HG02973 (cell line): Measurements from ENCODE around the gene ARHGAP29.
"Not testable (repeated sequence)": the region's sequence is repeated elsewhere in the genome, so short reads cannot be mapped to it uniquely, and the experiment has no call there.

Experiments
- ATAC-seq: cut with Tn5 transposase; IDR thresholded peaks from one replicate; pipeline ENCODE4 v1.9.1; 2021; ENCODE audit warnings: moderate library complexity; ENCODE audit not compliant: unreplicated experiment

The ARHGAP29 gene

DNA sequence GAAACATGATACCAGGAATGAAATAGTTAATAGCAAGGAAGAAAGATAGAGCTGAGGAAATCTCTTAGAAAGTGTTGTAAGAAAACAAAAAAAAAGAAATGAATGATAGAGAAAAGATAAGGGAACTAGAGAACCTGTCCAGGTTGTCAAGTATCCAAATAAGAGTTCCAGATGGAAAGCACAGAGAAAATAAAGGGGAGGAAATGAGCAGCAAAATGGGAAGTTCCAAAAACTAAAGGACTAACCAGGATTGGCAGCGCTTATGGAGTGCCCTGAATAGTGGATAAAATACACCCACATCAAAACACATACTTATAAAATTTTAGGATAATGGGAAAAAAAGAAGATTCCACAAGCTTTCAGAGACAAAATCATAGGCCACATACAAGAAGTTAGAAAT lies 55.2 kb downstream of the ARHGAP29 start:
- ATAC-seq, result no peak

DNA sequence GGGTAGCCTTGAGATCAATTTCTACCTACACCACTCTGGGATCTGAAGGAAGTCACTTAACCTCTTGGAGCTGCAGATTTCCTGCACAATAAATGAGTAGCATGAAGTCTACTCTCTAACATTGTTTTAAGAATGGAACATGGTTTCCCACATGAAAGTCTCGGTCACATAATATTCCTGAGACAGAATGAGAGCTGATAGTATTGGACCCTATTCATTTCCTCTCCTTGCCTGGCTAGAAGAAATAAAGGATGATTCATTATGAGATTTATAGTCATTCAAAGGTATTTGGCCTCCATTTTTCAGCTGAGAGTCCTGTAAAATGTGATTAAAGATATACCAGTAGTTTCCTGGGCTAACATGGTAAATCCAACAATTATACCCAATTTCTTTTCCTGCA lies 56.7 kb downstream of the ARHGAP29 start:
- no peak for ATAC-seq

DNA sequence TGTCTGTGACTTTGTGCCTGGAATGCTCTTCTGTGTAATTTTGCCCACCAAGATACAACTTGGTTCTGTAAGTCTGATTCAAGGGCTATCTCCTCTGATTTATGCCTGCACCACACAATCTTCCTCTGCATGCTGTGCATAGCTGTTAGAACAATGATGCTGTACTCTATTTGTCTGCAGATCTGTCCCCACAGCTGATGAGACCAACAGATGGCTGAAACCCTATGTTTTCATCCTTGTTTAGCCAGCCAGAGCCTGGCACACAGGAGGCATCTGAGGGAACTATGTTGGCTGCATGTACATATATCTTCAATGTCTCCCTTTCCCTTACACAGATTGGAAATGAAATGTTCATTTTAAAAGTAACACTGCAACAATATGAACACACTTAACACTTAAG lies 58.5 kb downstream of the ARHGAP29 start:
- no peak for ATAC-seq

DNA sequence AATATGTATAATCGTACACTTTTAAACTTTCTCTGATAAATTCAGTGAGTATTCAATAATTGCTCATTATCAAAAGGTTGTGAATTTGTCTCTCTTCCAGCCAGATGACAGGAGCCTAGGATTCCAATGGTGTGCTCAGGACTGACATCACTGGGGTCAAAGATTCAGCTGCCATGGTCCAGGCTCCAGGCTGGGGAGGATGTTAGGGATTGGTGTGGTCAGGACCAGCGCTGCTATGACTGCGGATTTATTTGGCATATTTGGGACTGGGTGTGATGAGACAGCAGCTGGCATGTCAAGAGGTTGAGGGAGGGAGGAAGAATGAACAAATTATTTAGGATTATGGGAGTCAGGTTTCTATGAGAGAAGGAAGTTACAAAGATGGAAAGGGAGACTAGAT lies 68.3 kb downstream of the ARHGAP29 start:
- ATAC-seq, result no peak

DNA sequence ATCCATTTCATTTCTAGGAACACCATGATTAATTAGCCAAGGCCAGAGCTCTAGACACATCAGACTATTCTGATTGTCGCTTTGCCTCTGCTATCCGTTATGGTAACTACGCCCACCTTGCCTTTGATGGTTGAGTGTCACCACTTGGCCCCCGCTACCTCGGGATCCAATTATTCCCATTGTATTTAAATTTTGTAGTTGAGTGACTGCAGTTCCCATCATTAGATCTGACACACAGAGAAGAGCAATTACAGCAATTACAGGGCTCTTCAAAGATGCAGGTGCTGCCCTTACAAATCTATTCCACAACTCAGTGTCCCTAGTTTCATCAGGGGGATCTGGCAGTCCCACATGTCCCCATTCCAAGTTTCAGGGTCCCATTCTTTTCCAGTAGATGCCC lies 71.5 kb downstream of the ARHGAP29 start:
- no peak for ATAC-seq

DNA sequence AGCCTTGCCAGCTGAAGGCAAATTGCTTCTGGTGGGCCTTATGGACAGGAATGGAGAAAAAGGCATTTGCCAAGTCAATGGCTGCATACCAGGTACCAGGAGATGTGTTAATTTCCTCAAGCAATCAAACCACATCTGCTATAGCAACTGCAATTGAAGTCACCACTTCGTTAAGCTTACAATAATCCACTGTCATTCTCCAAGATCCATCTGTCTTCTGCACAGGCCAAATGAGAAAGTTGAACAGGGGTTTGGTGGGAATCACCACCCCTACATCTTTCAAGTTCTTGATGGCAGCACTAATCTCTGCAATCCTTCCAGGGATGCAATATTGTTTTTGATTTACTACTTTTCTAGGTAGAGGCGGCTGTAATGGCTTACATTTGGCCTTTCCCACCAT lies 72.5 kb downstream of the ARHGAP29 start:
- not testable (repeated sequence) for ATAC-seq

DNA sequence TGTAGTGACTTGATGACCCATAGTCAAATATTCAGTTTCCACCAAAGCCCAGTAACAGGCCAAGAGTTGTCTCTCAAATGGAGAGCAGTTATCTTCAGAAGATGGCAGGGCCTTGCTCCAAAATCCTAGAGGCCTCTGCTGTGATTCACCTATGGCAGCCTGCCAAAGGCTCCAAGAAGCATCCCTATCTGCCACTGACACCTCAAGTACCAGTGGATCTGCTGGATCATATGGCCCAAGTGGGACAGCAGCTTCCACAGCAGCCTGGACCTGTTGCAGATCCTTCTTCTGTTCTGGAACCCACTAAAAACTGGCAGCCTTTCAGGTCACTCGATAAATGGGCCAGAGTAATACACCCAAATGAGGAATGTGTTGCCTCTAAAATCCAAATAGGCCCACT lies 73.3 kb downstream of the ARHGAP29 start:
- not testable (repeated sequence) for ATAC-seq

DNA sequence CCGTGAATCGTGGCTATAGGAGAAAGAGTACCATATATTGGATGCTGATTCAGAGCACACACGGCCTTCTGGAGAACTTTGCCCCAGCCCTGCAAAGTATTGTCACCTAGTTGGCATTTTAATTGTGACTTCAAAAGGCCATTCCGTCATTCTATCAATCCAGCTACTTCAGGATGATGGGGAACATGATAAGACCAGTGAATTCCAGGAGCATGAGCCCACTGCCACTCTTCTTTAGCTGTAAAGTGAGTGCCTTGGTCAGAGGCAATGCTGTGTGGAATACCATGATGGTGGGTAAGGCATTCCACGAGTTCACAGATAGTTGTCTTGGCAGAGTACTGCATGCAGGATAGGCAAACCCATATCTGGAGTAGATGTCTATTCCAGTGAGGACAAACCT lies 74.1 kb downstream of the ARHGAP29 start:
- ATAC-seq, result not testable (repeated sequence)

DNA sequence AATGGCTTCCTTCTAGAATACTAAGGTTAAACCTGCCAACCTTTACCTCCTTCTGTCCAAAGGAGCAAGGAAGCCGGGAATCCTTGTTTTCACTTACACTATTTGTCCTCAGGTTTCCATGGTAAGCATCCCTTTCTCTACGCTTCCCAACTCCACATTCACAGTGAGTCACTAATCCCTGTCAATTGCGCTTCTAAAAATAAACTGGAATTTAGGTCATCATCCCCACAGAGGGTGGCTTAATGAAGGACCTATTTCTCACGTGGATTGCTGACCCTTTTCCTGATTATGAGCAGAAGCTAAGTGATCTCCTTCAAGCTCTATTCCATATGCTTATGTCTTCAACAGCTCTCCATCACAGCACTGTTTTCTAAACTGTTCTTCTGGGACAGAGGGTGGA lies 76.6 kb downstream of the ARHGAP29 start:
- no peak for ATAC-seq

DNA sequence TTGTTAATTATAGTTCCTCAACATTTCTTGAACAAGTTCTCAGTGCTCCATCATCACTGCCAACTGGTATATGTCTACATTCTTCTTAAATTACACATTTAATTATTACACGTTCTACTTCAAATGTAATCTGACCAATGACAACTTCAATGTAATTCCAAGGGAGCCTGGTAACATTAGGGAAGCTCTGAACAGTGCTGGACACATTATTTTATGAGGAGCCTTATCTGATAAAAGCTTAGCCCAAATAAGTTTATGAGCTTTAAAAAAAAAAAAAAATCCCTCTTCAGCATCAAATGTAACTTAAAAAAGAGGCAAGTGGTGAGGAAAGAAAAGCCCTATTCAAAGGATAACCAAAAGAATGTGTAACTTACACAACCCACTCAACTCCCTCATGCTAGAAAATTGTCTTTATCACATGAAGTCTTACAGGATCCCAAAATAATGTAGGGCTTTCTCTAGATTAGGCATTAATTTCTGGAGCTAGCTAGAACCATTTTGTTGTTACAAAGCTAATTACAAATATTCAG lies 81.2 kb downstream of the ARHGAP29 start:
- ATAC-seq, result no peak

DNA sequence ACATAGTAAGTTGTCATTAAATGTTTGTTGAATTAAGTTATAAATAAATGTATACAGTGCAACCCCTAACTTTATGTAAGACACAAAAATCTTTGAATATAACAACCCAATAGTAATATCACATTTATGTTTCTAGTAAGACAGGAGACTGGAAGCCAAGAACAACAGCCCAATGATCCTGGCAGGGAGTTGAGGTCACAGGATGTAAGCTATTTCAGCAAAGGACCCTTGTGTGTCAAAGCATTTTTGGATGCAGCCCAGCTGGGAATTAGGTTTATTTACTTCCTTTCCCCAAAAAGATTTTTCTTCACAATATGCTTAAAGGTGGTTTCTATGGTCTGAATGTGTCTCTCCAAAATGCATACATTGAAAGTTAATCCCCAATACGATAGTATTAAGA lies 82.4 kb downstream of the ARHGAP29 start:
- ATAC-seq, result no peak

DNA sequence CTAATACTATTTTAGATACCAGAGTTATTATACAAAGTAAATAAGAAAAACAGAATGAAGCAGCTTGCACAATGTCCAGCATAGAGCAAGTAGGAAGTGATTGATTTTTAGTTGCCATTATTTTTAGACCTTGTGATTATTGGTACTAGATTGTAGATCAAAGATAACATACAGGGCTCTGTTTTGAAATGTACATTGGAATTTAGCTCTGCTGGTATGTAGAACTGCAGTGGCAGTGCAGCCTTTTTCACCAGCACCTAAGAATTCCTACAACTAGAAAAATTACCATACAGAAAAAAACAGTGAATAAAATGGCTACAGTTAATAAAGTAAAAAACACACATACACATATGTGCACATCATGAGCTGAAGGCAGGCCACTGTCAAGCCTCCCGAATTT lies 84.3 kb downstream of the ARHGAP29 start:
- no peak for ATAC-seq

DNA sequence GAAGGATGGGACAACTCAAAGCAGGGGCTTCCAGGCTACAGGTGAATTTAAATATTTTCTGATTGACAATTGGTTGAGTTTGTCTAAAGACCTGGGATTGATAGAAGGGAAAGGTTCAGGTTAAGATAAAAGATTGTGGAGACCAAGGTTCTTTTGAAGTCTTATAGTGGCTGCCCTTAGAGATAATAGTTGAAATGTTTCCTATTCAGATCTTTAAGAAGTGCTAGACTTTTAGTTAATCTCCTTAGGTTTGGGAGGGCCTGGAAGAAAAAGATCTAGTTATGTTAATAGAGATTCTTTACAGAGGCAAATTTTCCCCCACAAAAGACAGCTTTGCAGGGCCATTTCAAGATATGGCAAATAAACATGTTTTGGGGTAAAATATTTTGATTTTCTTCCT lies 88.2 kb downstream of the ARHGAP29 start:
- ATAC-seq, result not testable (repeated sequence)

DNA sequence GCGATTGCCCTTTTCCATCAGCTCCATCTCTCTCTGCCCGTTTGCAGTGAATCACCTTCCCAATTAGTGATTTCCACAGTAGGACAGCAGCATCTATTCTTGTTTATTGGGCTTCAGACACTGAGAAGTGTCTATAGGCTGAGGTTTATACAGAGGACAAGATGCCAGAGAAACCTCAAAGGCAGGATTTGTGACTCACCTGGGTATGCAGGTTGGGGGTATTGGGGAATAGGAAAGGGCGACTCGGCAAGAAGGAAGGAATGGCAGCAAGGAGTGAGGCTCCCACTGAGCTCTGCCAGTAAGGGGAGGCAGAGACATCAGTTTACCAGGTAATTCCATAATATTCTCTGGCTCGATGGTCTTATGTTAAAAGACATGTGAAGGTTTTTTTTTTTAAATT lies 91.1 kb downstream of the ARHGAP29 start:
- ATAC-seq, result no peak

DNA sequence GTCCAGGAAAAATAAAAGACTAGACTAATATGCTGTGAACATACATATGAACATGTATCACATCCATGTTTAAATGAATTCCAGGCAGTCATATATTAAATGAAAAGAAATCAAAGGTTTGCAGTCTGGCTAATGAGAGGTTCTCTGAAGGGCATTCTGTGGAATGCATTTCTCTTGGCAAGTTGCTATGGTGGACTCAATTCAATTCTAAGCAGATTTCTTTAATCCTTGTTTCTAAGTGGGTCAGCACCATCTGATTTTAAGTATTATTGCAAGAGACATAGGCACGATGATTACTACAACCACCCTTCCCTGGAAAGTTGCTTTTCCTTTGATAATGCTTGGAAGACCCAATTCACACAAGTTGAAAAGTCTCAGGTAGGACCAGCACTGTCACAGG lies 92.5 kb downstream of the ARHGAP29 start:
- no peak for ATAC-seq

DNA sequence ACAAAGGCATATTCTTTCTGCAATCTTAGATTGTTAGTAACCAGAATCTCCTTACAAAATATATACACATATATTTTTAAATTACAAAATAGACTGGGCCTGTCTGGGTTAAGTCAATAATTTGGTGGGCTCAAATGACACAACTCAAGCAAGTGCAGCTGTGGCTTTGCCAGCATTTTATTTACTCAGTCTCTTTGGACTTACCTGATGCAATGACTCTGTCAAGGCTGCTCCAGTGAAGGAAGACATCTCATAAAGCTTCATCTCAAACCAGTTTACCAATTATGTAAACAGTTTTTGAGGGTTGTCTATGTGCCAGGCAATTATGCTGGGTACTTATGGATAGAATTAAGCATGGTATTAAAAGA lies 93.6 kb downstream of the ARHGAP29 start:
- no peak for ATAC-seq

DNA sequence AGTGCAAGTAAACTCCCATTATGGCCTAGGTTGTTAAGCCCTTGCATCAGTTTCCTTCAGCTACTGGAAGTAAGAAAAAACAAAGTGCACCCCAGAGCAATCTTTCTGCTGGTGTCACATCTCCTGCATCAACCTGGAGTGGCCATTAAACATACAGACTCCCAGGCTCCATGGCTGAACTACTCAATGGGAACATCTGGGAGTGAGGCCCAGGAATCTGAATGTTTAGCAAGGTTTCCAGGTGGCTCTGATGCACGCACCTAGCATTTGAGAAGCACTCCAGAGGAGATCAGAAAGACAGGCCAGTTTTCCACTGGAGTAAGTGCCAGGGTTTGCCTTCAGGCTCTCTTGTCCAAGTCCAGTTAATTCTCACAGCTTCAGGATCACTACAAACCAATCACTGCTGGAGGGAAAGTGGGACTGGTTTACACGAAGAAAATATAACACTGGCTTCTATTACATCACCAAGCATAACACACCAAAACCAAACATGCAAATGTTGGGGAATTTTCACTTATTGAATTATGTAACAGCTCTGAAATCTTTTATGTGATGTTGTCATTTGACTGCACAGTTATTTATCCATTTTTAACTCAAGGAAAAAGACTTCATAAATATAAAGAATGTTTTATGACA lies 94.1 kb downstream of the ARHGAP29 start:
- no peak for ATAC-seq

DNA sequence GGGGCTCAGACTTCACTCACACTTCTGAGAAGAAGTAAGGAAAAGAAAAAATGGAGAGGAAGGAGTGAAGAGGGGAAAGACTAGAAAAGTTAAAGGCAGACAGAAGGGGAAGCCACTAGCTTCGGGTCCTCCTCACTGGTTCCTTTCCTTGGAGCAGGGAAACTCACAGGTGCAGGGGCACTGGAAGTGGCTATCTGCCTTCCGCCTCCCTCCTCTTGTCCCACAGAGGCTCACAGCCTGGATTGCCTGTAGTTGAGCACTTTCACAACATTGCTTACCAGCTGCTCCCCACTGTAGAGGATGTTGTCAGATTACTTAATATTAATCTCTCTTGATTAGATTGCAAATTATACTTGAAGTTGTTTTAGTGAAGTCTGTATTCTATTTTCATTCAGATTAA lies 94.8 kb downstream of the ARHGAP29 start:
- no peak for ATAC-seq

DNA sequence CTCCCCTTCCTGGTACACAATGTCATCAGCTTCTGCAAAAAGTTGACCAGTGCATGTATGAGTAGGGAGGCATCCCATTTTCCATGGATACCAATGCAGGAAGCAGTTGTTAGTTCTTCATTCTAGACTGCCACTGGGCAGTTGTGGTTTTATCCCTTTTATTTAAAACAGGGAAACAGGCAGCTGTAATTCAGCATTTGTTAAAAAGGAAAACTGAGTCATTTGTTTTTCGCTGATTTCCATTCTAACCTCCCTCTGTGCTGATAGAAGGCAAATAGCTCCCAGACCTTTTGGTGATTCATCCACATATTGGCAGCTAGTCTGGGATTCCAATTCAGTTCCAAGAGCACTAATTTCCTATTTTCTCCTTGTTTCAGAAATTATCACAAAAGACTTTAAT lies 95.4 kb downstream of the ARHGAP29 start:
- no peak for ATAC-seq

DNA sequence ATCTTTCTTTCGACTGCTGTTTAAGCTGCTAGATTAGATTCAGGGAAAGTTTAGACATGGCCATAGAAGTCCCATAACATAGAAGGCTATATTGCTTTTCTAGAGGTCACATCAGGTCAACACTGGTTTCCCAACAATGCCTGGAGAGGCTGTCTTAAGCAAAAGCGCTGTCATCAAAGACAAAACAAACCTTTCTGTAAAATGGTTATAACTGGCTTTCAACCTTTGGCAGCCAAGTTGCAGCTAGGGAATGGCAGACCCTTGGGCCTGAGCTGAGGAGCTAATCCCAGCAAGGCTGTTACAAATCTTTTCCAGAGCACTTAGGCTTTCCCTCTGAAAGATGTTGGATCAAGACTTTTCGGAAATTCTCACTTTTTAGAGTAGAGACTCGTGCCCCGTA lies 105.3 kb downstream of the ARHGAP29 start:
- no peak for ATAC-seq

DNA sequence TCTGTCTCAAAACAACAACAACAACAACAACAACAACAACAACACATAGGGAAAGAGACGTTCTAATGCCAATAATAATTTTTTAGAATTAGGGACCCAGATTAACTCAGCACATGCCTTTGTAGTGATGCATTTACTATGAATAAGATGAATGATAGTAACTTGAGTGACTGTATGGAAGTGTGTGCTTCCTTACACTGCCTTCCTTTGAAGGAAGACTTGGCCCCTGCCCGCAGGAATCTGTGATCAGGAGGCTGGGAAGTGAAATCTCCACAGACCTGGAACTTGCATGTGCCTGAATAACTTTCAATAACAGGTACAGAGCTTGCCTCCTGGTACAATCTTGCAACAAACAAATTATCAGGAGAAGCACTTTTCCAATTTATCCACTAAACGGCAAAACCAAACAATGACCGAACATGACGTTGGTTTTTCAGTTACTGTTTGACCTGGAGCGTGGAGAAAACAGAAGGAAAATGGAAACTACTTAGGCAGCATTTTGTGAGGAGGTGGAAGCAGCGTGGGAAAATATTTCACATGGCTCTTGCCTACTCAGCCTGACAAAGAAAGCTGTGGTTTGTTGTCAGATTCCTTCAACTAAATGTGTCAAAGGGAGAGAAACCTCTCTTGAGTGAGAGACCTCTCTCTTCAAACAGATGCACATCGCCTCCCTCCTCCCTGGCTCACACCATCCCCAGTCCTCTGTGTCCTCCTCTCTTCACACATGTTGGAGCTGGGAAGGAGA lies 106.4 kb downstream of the ARHGAP29 start:
- no peak for ATAC-seq

DNA sequence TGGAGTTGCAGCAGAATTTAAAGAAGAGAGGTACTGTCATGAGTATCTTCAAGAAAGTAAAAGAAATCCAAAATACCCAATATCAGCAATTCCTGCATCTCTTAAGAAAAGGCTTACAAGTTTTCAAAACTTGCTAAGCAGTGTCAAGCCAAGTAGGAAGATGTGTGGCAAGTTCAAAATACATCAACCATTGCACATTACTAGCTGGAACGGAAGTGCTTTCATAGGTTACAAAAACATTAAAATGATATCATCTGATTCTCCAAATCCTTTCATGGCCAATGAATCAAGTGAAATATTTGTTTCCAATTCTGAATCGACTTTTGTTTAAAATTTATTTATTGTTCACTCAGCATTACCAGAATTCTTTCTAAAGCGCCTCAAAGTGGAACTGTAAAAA lies 110.7 kb downstream of the ARHGAP29 start:
- ATAC-seq, result no peak
